ENCODE data around the gene TSFM. TPM values are rescaled to one million over a fixed set of nuclear protein-coding genes. Genes with fewer than 3 reads are reported as not detected.
A peak's percentile ranks its signal among the peaks of the same experiment; 100 is the strongest.

The TSFM gene
- polyA plus RNA-seq, 3 donors, result 4.5 to 22.6 (median 21.8) TPM

GRCh38 chr12:57756406-57757341 lies 25.9 kb upstream of the TSFM start:
- peak; percentile 85 for TF ChIP-seq CTCF (IDR thresholded peaks at IDR 0.05)
- Histone ChIP-seq H3K4me1 (ENCODE audit: control insufficient read depth in 1 of 2, insufficient read depth in 2 of 2, low read length in 2 of 2) (peaks cover 32 to 37% of the 10 kb centered on the region in 2 donors), H3K9ac (ENCODE audit: insufficient read depth, low read length, poor library complexity, severe bottlenecking) (no peak overlapping the region), H3K27me3 (ENCODE audit: control insufficient read depth in 2 of 2, insufficient read depth in 2 of 2, low read length in 2 of 2) (peaks cover 0 to 7% of the 10 kb centered on the region in 2 donors), H3K79me2 (ENCODE audit: insufficient read depth, low read length) (peaks cover 10% of the 10 kb centered on the region), H3K4me2 (replicated peaks; ENCODE audit: extremely low read depth, low read length, poor library complexity, severe bottlenecking) (peak overlapping the region; percentile 94), H2AFZ (ENCODE audit: insufficient read depth, low read depth, low read length, poor library complexity, severe bottlenecking) (peak overlapping the region; percentile 77), H3K36me3 (replicated peaks in 1 of 2; ENCODE audit: control insufficient read depth in 1 of 2, insufficient read depth in 2 of 2, low read length in 2 of 2) (peaks cover 6 to 14% of the 10 kb centered on the region in 2 donors), H4K20me1 (ENCODE audit: insufficient read depth, low read length) (no peaks in the 10 kb centered on the region), H3K4me3 (replicated peaks in 1 of 3; ENCODE audit: low read depth in 2 of 3, low read length in 3 of 3) (peak overlapping the region; percentile 63 to 85 (median 82)), H3K9me3 (replicated peaks in 1 of 2; ENCODE audit: control insufficient read depth in 1 of 2, insufficient read depth in 1 of 2, low read length in 2 of 2) (no peaks in the 10 kb centered on the region), H3K27ac (ENCODE audit: low read depth in 1 of 2, low read length in 2 of 2) (peak overlapping the region; percentile 35)
- peak overlapping the region; percentile 85 to 89 for H3K4me3 Mint-ChIP-seq
- peaks cover 0 to 7% (median 0%) of the 10 kb centered on the region in 7 donors for H3K9me3 Mint-ChIP-seq
- H3K36me3 Mint-ChIP-seq, result peaks cover 5 to 15% of the 10 kb centered on the region in 2 donors
- DNase-seq, result peak in 2 of 3 donors; percentile 58 to 63
- H3K4me1 Mint-ChIP-seq, result peaks cover 35% of the 10 kb centered on the region
- peak overlapping the region in 6 of 7 donors; percentile 44 to 83 (median 70) for H3K27ac Mint-ChIP-seq
- intact Hi-C loops (cut with micrococcal nuclease), result loop anchor here in 1 of 2 donors (10.0 kb wide), 1 partner anchor 212 kb away; the partner anchor contains the start of gene DCTN2
- 39% methylated on average over 5 of the region's 22 CpGs for WGBS (ENCODE audit: insufficient coverage)
- H3K27me3 Mint-ChIP-seq (ENCODE audit: low read depth in 3 of 3), result peaks cover 7 to 13% (median 7%) of the 10 kb centered on the region in 3 donors

GRCh38 chr12:57757771-57758170 lies 24.8 kb upstream of the TSFM start:
- H3K79me2 ChIP-seq (ENCODE audit: insufficient read depth, low read length), result peaks cover 2% of the 10 kb centered on the region
- H3K4me1 ChIP-seq (ENCODE audit: control insufficient read depth in 1 of 2, insufficient read depth in 2 of 2, low read length in 2 of 2), result peaks cover 25 to 27% of the 10 kb centered on the region in 2 donors
- H3K9me3 ChIP-seq (replicated peaks in 1 of 2; ENCODE audit: control insufficient read depth in 1 of 2, insufficient read depth in 1 of 2, low read length in 2 of 2), result no peaks in the 10 kb centered on the region
- H3K27me3 ChIP-seq (ENCODE audit: control insufficient read depth in 2 of 2, insufficient read depth in 2 of 2, low read length in 2 of 2), result peaks cover 0 to 9% of the 10 kb centered on the region in 2 donors
- TF ChIP-seq CTCF (IDR thresholded peaks at IDR 0.05), result no peak
- Mint-ChIP-seq H3K36me3 (peaks cover 5 to 15% of the 10 kb centered on the region in 2 donors), H3K4me1 (peaks cover 30% of the 10 kb centered on the region), H3K27me3 (ENCODE audit: low read depth in 3 of 3) (peaks cover 7 to 14% (median 7%) of the 10 kb centered on the region in 3 donors), H3K9me3 (peaks cover 0 to 7% (median 0%) of the 10 kb centered on the region in 7 donors), H3K4me3 (no peak overlapping the region), H3K27ac (no peak overlapping the region)
- H3K9ac ChIP-seq (ENCODE audit: insufficient read depth, low read length, poor library complexity, severe bottlenecking), result no peak overlapping the region
- WGBS (ENCODE audit: insufficient coverage), result 97% methylated on average over 3 of the region's 4 CpGs
- no peaks in the 10 kb centered on the region for H4K20me1 ChIP-seq (ENCODE audit: insufficient read depth, low read length)
- H2AFZ ChIP-seq (ENCODE audit: insufficient read depth, low read depth, low read length, poor library complexity, severe bottlenecking), result no peak overlapping the region
- H3K4me3 ChIP-seq (replicated peaks in 1 of 3; ENCODE audit: low read depth in 2 of 3, low read length in 3 of 3), result no peak overlapping the region
- no peak overlapping the region for H3K27ac ChIP-seq (ENCODE audit: low read depth in 1 of 2, low read length in 2 of 2)
- no peak overlapping the region for H3K4me2 ChIP-seq (replicated peaks; ENCODE audit: extremely low read depth, low read length, poor library complexity, severe bottlenecking)
- H3K36me3 ChIP-seq (replicated peaks in 1 of 2; ENCODE audit: control insufficient read depth in 1 of 2, insufficient read depth in 2 of 2, low read length in 2 of 2), result peaks cover 6 to 14% of the 10 kb centered on the region in 2 donors
- intact Hi-C loops (cut with micrococcal nuclease), result loop anchor here in 1 of 2 donors (10.0 kb wide), 1 partner anchor 213 kb away; the partner anchor contains the start of gene DCTN2
- DNase-seq, result no peak

Measured in CD14-positive monocyte (primary cell).